ENCODE measurements around the gene GLCE.
"Not testable (repeated sequence)": the region's sequence is repeated elsewhere in the genome, so short reads cannot be mapped to it uniquely, and the experiment has no call there.

GLCE gene

DNA sequence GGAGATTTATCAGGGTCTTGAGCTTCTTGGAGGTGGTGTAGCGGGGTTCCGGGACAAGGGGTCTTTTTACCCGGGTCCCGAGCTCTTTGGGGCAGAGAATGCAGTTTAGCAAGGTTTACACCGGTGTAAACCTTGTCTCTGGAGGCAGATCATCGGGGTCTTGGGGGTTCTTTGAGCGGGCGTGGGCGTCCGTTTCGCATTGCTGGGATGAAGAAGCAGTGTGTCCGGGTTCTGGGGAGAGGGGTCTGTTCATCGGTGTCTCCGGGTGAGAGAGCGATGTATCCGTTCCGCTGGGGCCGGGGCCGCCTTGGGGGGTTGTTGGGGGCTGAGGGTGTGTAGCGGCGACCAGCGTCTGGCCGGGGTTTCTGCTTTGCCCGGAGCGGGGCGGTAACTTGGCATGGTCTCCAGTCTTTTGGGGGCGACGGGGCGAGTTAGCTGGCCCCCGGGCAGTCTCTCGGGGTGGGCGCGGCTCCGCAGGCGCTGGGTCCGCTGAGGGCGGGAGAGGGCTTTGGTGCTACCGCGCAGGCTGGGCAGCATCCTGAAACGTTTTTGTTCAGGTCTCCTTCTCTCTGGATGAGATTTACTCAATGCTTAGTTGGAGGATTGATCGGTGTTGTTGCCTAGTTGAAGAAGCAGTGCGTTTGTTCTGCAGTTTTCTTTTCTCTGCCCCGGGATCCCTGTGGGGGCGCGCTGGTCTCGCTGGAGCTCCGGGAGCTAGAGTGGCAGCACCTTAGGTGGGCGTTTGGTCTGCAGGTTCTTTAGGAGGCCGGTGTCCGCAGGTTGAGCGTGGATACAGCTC lies 843 bp downstream of the GLCE start:
- DNase-seq = peak; percentile 25 to 46 (median 25)

GRCh38 chr15:69161878-69162213 lies 1.4 kb downstream of the GLCE start:
- DNase-seq = no peak

DNA sequence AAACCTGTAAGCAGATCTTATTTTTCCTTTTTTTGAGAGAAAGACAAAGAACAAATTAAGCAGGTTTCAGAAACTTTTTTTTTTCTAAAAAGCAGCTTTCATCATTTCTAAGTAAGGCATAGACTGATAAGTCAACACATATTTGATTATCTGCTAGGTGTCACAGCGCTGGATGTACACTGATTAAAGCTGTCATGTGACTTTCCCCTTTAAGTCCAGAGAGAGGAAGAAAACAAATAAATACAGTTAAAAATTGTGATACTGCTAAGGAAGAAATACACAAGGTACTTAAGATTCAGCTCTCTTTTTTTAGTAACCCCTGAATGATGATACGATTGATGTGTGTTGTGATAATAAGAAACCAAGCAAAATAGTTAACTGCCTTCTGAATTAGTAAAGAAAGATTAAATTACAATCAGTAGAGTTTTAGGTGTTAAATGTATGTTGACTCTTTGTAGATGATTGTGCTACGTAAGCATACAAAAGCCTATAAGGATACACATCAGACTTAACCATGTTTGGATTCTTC lies 2.8 kb downstream of the GLCE start:
- no peak for DNase-seq

GRCh38 chr15:69164807-69165636 lies 4.6 kb downstream of the GLCE start:
- peak in 1 of 3 donors; percentile 14 for DNase-seq

DNA sequence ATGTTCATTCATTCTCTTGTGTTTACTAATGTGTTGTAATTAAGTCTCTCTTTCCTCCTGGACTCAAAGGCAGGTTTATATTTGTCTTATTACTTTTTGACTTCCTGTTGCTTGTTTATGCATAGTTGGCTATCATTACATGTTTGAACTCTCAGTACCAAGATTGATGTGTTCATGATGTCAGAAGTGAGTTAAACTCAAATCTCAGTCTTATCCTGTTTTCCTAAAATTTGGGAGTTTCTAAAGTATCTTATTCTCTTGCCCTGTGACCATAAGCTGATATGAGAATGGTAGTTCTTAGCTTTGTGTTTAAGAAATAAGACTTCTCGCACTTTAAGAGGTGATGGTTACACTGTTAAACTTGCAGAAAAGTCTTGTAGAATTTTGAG lies 5.2 kb downstream of the GLCE start:
- no peak for DNase-seq

DNA sequence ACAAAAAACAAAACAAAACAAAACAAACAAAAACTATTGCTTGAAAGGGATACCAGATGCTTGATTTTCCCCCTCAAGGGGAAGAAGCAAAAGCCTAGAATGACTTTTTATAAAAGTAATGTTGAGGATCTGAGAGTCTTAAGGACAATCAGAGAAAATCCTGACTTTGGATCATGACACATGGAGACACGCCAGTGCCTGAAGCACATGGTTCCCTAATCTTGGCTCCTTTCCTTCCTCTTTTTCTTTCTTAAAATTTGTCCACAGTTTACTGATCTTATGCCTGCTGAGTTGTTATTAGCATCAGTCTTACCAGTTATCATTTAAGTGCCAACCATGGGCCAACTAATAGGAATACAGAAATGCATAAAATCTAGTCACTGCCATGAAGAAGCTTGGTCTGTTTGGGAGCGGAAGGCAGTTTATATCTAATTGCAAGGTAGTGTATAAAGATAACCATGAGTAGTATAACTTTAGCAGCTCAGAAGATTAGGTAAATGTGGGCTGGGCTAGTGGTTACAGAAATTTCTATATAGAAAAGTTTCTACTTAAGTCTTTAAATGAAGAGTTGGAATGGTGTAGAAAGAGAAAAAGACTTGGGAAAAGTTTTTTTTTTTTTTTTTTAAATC lies 6.9 kb downstream of the GLCE start:
- DNase-seq = peak; percentile 51 to 79 (median 76)

GRCh38 chr15:69168361-69168760 lies 7.9 kb downstream of the GLCE start:
- DNase-seq = peak; percentile 47 to 63 (median 52)

GRCh38 chr15:69169540-69169939 lies 9.1 kb downstream of the GLCE start:
- DNase-seq = not testable (repeated sequence)

- DNase-seq = no peak
Measured at GRCh38 chr15:69170597-69170996, 10.2 kb downstream of the GLCE start.

GRCh38 chr15:69172847-69173246 lies 12.4 kb downstream of the GLCE start:
- no peak for DNase-seq

DNA sequence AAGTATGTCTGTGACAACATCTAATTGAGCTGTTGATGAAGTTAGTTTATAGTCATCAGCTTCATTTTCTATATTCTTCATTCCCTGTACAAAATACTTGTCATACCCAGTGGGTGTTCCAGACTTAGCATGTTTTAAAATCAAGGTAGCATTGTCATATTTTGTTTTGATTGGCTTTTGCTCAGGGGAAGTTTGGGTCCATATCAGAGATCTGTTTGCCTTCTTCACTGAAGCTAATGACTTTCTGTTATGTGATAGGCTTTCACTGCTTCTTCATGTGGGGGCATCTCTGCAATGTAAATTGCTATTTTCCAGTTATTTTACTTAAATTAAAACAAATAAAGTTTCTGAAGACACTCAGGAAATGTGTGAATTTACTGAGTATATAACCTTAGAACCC lies 15.1 kb downstream of the GLCE start:
- no peak for DNase-seq

GRCh38 chr15:69181424-69181823 lies 21.0 kb downstream of the GLCE start:
- DNase-seq = peak in 1 of 3 donors; percentile 3

GRCh38 chr15:69185216-69185615 lies 24.8 kb downstream of the GLCE start:
- DNase-seq = no peak

- DNase-seq = peak; percentile 26 to 45 (median 42)
Measured at GRCh38 chr15:69185706-69186105, 25.3 kb downstream of the GLCE start.

- no peak for DNase-seq
Measured at GRCh38 chr15:69189157-69189556, 28.7 kb downstream of the GLCE start.

DNA sequence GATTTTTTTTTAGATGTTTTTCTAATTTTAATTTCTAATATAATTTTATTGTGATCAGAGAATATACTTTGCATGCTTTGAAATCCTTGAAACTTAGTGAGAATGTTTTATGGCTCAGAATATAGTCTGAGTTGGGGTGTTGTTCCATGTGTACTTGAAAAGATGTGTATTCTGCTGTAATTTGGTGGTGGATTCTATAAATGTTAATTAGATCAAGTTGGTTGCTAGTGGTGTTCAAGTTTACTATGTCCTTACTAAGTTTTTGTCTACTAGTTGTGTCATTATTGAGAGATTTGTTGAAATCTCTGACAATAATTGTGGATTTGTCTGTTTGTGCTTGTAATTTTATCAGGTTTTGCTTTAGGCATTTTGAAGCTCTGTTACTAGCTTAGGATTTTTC lies 29.7 kb downstream of the GLCE start:
- no peak for DNase-seq

DNA sequence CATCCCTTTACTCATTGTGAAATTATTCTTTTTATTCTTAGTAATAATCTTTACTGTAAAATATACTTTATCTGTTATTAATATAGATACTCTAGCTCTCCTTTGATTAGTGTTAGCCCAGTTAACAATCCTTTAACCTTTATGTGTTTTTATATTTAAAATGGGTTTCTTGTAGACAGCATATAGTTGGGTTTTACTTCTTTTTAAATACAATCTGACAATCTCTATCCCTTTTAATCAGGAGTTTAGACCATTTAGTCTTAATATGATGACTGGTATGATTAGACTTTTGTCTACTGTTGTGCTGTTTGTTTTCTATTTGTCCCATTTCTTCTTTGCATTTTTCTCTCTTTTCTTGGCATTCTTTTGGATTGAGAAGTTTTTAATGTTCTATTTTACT lies 30.1 kb downstream of the GLCE start:
- DNase-seq = no peak

- no peak for DNase-seq
Measured at GRCh38 chr15:69194025-69194827, 33.8 kb downstream of the GLCE start.

GRCh38 chr15:69194854-69195253 lies 34.4 kb downstream of the GLCE start:
- no peak for DNase-seq

GRCh38 chr15:69200832-69201745 lies 40.7 kb downstream of the GLCE start:
- DNase-seq = no peak

GRCh38 chr15:69206079-69206478 lies 45.6 kb downstream of the GLCE start:
- DNase-seq = no peak

DNA sequence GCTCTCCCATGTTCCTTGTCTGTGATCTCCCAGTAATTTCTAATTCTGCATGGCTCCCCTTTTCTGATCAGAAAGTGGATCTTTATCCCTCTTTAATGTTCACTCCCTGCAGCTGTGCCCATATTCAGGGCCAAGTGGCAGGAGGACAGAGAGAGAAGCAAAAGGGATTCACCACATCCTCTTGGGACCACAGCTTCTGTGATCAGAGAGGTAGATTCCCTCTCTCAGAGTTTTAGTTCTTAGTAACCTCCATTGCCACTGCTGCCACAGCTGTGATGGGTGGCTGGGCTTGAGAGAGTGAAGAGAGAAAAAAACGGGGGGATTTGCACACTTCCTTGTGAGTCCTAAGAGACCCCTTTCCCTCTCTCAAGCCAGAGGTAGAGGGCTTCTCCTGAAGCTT lies 49.2 kb downstream of the GLCE start:
- DNase-seq = no peak
